ENCODE results near the gene MZT2A.
A peak's percentile ranks its signal among the peaks of the same experiment; 100 is the strongest.
"Not testable (repeated sequence)": the region's sequence is repeated elsewhere in the genome, so short reads cannot be mapped to it uniquely, and the experiment has no call there.

Gene MZT2A

GRCh38 chr2:131492015-131492417 is at the start of gene MZT2A:
MZT2A (minus strand) TSS chr2:131492397; CDS start chr2:131492376, 21 bp downstream.
- DNase-seq (ENCODE audit: low spot score); FAIRE-seq: not testable (repeated sequence)

- not testable (repeated sequence) for FAIRE-seq; DNase-seq (ENCODE audit: low spot score)
These were observed 46.7 kb upstream of the MZT2A start for GRCh38 chr2:131538856-131539255.

GRCh38 chr2:131536841-131537240 is 44.6 kb upstream of the MZT2A start:
- DNase-seq (ENCODE audit: low spot score); FAIRE-seq: not testable (repeated sequence)

- not testable (repeated sequence) for DNase-seq (ENCODE audit: low spot score)
These were observed 44.0 kb upstream of the MZT2A start for GRCh38 chr2:131535951-131536826.

GRCh38 chr2:131535526-131535925 is 43.3 kb upstream of the MZT2A start:
- FAIRE-seq (no peak), DNase-seq (ENCODE audit: low spot score) (no peak)

More at GRCh38 chr2:131535951-131536826, 44.0 kb upstream of the MZT2A start:
- FAIRE-seq = not testable (repeated sequence)

GRCh38 chr2:131534965-131535364 is 42.8 kb upstream of the MZT2A start:
- FAIRE-seq; DNase-seq (ENCODE audit: low spot score): not testable (repeated sequence)

- FAIRE-seq; DNase-seq (ENCODE audit: low spot score): not testable (repeated sequence)
These were observed 42.1 kb upstream of the MZT2A start for GRCh38 chr2:131534317-131534672.

GRCh38 chr2:131533609-131534316 is 41.6 kb upstream of the MZT2A start:
- not testable (repeated sequence) for DNase-seq (ENCODE audit: low spot score)
- FAIRE-seq = peak; percentile 96

GRCh38 chr2:131532723-131533608 is 40.8 kb upstream of the MZT2A start:
- peak; percentile 70 for FAIRE-seq
- not testable (repeated sequence) for DNase-seq (ENCODE audit: low spot score)

GRCh38 chr2:131531547-131532185 is 39.5 kb upstream of the MZT2A start:
- not testable (repeated sequence) for DNase-seq (ENCODE audit: low spot score)
- peak; percentile 53 for FAIRE-seq

GRCh38 chr2:131530626-131531344 is 38.6 kb upstream of the MZT2A start:
- FAIRE-seq; DNase-seq (ENCODE audit: low spot score): not testable (repeated sequence)

GRCh38 chr2:131529864-131530445 is 37.8 kb upstream of the MZT2A start:
- peak; percentile 58 for FAIRE-seq
- not testable (repeated sequence) for DNase-seq (ENCODE audit: low spot score)

- DNase-seq (ENCODE audit: low spot score); FAIRE-seq: not testable (repeated sequence)
These were observed 37.0 kb upstream of the MZT2A start for GRCh38 chr2:131528981-131529863.

- DNase-seq (ENCODE audit: low spot score); FAIRE-seq: not testable (repeated sequence)
These were observed 35.2 kb upstream of the MZT2A start, which contains the start of gene CCDC74A for GRCh38 chr2:131527131-131528001. CCDC74A (plus strand) TSS chr2:131527888; CDS start chr2:131527971, 83 bp downstream.

- not testable (repeated sequence) for DNase-seq (ENCODE audit: low spot score)
- peak; percentile 9 for FAIRE-seq
These were observed 33.1 kb upstream of the MZT2A start for GRCh38 chr2:131525256-131525655.

- no peak for DNase-seq (ENCODE audit: low spot score)
- peak; percentile 69 for FAIRE-seq
These were observed 30.0 kb upstream of the MZT2A start for GRCh38 chr2:131521961-131522781.
